HCT116 (cell line): ENCODE data around the gene LDLRAD4. TPM values are rescaled to one million over a fixed set of nuclear protein-coding genes. Genes with fewer than 3 reads are reported as not detected.

ENCODE experiments used
- ATAC-seq: fragments of 200-7000 bp; cut with Tn5 transposase; 2 replicates; pipeline ENCODE4 v1.9.1; 2020; ENCODE audit warnings: mild to moderate bottlenecking, moderate library complexity
- BruUV-seq: library from RNA; stranded (reverse); fragments of 400-500 nt; replicated peaks from 2 replicates; lab custom pipeline; 2021; lab: Mats Ljungman, UMichigan
- CTCF ChIA-PET: fragments of 300-600 bp; sonication (Branson Sonifier 250); formaldehyde crosslinking; loops from one replicate; lab custom pipeline; 2021; ENCODE audit warnings: antibody characterized with exemption; lab: Charles Lee
- POLR2A ChIA-PET: fragments of 300-600, 350-600 bp; sonication (Branson Sonifier 250); formaldehyde crosslinking; loops from one replicate; lab custom pipeline; 2021; ENCODE audit warnings: antibody characterized with exemption; lab: Charles Lee
- RAD21 ChIA-PET, 2 experiments: fragments of 300-600 bp; sonication (Branson Sonifier 250); formaldehyde crosslinking; loops; one replicate each; lab custom pipeline; 2023; ENCODE audit warnings: low total read pairs in 2 of 2; ENCODE audit not compliant: uncharacterized antibody in 2 of 2, unreplicated experiment in 2 of 2, low non-redundant PET in 1 of 2; lab: Charles Lee
- DNase-seq: peaks from one replicate; pipeline ENCODE4 v3.0.0-alpha.2; 2010; ENCODE audit warnings: low read depth, low spot score
- H2AFZ ChIP-seq: fragments of 200-600 bp; shearing (Covaris generic), sonication (generic); 2 replicates; pipeline ENCODE4 v1.6.1; 2017; ENCODE audit warnings: low read depth, mixed run types, mixed read lengths, antibody characterized with exemption, low read length; ENCODE audit not compliant: poor library complexity, severe bottlenecking
- H3K27ac ChIP-seq: 2 replicates; pipeline ENCODE4 v1.5.1; 2012; ENCODE audit warnings: low read depth, low read length
- H3K27me3 ChIP-seq: fragments of 200-600 bp; sonication (generic); 2 replicates; pipeline ENCODE4 v1.6.1; 2016; ENCODE audit warnings: mixed run types, low read length, mixed read lengths; ENCODE audit not compliant: insufficient read depth
- H3K36me3 ChIP-seq, 2 experiments: fragments of 200-500 bp in 1 of 2; fragments of 200-600 bp in 1 of 2; sonication (Bioruptor generic) in 1 of 2; sonication (generic) in 1 of 2; 2 replicates each; pipeline versions ENCODE4 v1.5.1 to v1.6.1; 2014 to 2016; ENCODE audit warnings: low read length in 2 of 2, inconsistent platforms in 1 of 2, mixed read lengths in 1 of 2, mixed run types in 1 of 2; ENCODE audit not compliant: insufficient read depth in 2 of 2, control insufficient read depth in 1 of 2
- H3K4me1 ChIP-seq, 2 experiments: fragments of 200-600 bp in 1 of 2; sonication (generic) in 1 of 2; 2 replicates each; pipeline versions ENCODE4 v1.5.1 to v1.6.1; 2012 to 2017; ENCODE audit warnings: low read length in 2 of 2, inconsistent platforms in 1 of 2, mild to moderate bottlenecking in 1 of 2, mixed read lengths in 1 of 2, mixed run types in 1 of 2, moderate library complexity in 1 of 2; ENCODE audit not compliant: insufficient read depth in 2 of 2, control insufficient read depth in 1 of 2
- H3K4me2 ChIP-seq: fragments of 200-600 bp; sonication (generic); 2 replicates; pipeline ENCODE4 v1.6.1; 2017; ENCODE audit warnings: mixed run types, low read length, mixed read lengths
- H3K4me3 ChIP-seq, 2 experiments: fragments of 200-600 bp in 1 of 2; sonication (generic) in 1 of 2; replicated peaks in 1 of 2; 2 replicates each; pipeline ENCODE4 v1.5.1; 2011 to 2016; ENCODE audit warnings: low read length in 2 of 2, control low read depth in 1 of 2, low read depth in 1 of 2, mild to moderate bottlenecking in 1 of 2, mixed read lengths in 1 of 2, mixed run types in 1 of 2
- H3K79me2 ChIP-seq: fragments of 200-600 bp; sonication (generic); 2 replicates; pipeline ENCODE4 v1.6.1; 2017; ENCODE audit warnings: mild to moderate bottlenecking, mixed run types, low read length, moderate library complexity, mixed read lengths; ENCODE audit not compliant: insufficient read depth
- H3K9ac ChIP-seq: fragments of 200-600 bp; sonication (generic); 2 replicates; pipeline ENCODE4 v1.6.1; 2016; ENCODE audit warnings: low read length, mixed read lengths
- H3K9me2 ChIP-seq: fragments of 200-600 bp; sonication (generic), shearing (Covaris generic); 2 replicates; pipeline ENCODE4 v1.6.1; 2017; ENCODE audit warnings: mixed run types, mild to moderate bottlenecking, moderate library complexity; ENCODE audit not compliant: insufficient read depth
- H3K9me3 ChIP-seq, 2 experiments: fragments of 200-500 bp in 1 of 2; fragments of 200-600 bp in 1 of 2; sonication (Bioruptor generic) in 1 of 2; sonication (generic) in 1 of 2; 2 replicates each; pipeline ENCODE4 v1.6.1; 2014 to 2017; ENCODE audit warnings: low read length in 2 of 2, mixed read lengths in 2 of 2, inconsistent platforms in 1 of 2, low read depth in 1 of 2, mild to moderate bottlenecking in 1 of 2, mixed run types in 1 of 2, moderate library complexity in 1 of 2; ENCODE audit not compliant: control insufficient read depth in 1 of 2, insufficient read depth in 1 of 2
- H4K20me1 ChIP-seq: fragments of 200-600 bp; sonication (generic), shearing (Covaris generic); 2 replicates; pipeline ENCODE4 v1.6.1; 2017; ENCODE audit warnings: mixed run types, mild to moderate bottlenecking, moderate library complexity; ENCODE audit not compliant: insufficient read depth
- CBX3 ChIP-seq: IDR thresholded peaks from 2 replicates; pipeline ENCODE4 v1.6.1; 2012; ENCODE audit warnings: low read depth
- CEBPB ChIP-seq: IDR thresholded peaks from 2 replicates; pipeline ENCODE4 v1.6.1; 2012; ENCODE audit warnings: low read depth
- EGR1 ChIP-seq: IDR thresholded peaks from 2 replicates; pipeline ENCODE4 v1.6.1; 2012; ENCODE audit warnings: low read depth
- ELF1 ChIP-seq: IDR thresholded peaks from 2 replicates; pipeline ENCODE4 v1.6.1; 2012; ENCODE audit warnings: low read depth, borderline replicate concordance
- EZH2 ChIP-seq: fragments of 200-600 bp; sonication (generic); IDR thresholded peaks from 2 replicates; pipeline ENCODE4 v1.6.1; 2017; ENCODE audit warnings: antibody characterized with exemption, mixed run types
- EZH2phosphoT487 ChIP-seq: fragments of 200-600 bp; IDR thresholded peaks from 2 replicates; pipeline ENCODE4 v1.6.1; 2018; ENCODE audit warnings: antibody characterized with exemption, borderline replicate concordance
- FOSL1 ChIP-seq: IDR thresholded peaks from 2 replicates; pipeline ENCODE4 v1.6.1; 2012; ENCODE audit warnings: low read depth
- JUND ChIP-seq: IDR thresholded peaks from 2 replicates; pipeline ENCODE4 v1.6.1; 2012
- MAX ChIP-seq: IDR thresholded peaks from 2 replicates; pipeline ENCODE4 v1.6.1; 2012
- POLR2A ChIP-seq: IDR thresholded peaks from 2 replicates; pipeline ENCODE4 v1.7.0; 2011; ENCODE audit warnings: borderline replicate concordance; ENCODE audit not compliant: insufficient read depth, insufficient read length; ENCODE audit errors: extremely low read depth
- POLR2AphosphoS5 ChIP-seq: IDR thresholded peaks from 2 replicates; pipeline ENCODE4 v1.6.1; 2011; ENCODE audit warnings: mild to moderate bottlenecking, low read depth, low read length, moderate library complexity
- RAD21 ChIP-seq: IDR thresholded peaks from 2 replicates; pipeline ENCODE4 v1.6.1; 2012; ENCODE audit warnings: low read depth, mild to moderate bottlenecking
- SIN3A ChIP-seq: IDR thresholded peaks from 2 replicates; pipeline ENCODE4 v1.6.1; 2012; ENCODE audit warnings: low read depth
- SRF ChIP-seq: IDR thresholded peaks from 2 replicates; pipeline ENCODE4 v1.6.1; 2012; ENCODE audit warnings: low read depth
- TCF7L2 ChIP-seq: IDR thresholded peaks from 2 replicates; pipeline ENCODE4 v1.7.0; 2011; ENCODE audit warnings: borderline replicate concordance, inconsistent platforms; ENCODE audit not compliant: insufficient read depth, insufficient read length; ENCODE audit errors: extremely low read depth
- YY1 ChIP-seq: IDR thresholded peaks from 2 replicates; pipeline ENCODE4 v1.6.1; 2011; ENCODE audit warnings: low read length, low read depth, moderate library complexity, mild to moderate bottlenecking; ENCODE audit not compliant: insufficient replicate concordance; ENCODE audit errors: extremely low read depth
- ZBTB33 ChIP-seq: IDR thresholded peaks from 2 replicates; pipeline ENCODE4 v1.6.1; 2011; ENCODE audit warnings: mild to moderate bottlenecking, low read length, moderate library complexity; ENCODE audit not compliant: insufficient replicate concordance; ENCODE audit errors: extremely low read depth
- ZNF274 ChIP-seq: fragments of 200-500 bp; sonication (Bioruptor generic); IDR thresholded peaks from 2 replicates; pipeline ENCODE4 v1.6.1; 2014; ENCODE audit warnings: mild to moderate bottlenecking, low read depth, low read length, inconsistent platforms
- intact Hi-C: fragments of 100-400 bp; cut with micrococcal nuclease; formaldehyde crosslinking; loops from 2 replicates; pipeline ENCODE4 v1.10.0; 2022
- total RNA-seq: library from RNA; stranded (reverse); gene quantifications from one replicate; pipeline ENCODE4 v1.2.1, GENCODE V29; 2021; ENCODE audit not compliant: unreplicated experiment
- TF ChIP-seq, protein P1 (sequence below): IDR thresholded peaks from 2 replicates; pipeline ENCODE4 v1.6.1; 2012
- TF ChIP-seq, protein P2 (sequence below): IDR thresholded peaks from 2 replicates; pipeline ENCODE4 v1.6.1; 2012; ENCODE audit warnings: low read depth

Gene LDLRAD4
- total RNA-seq, 1 experiment from 2014 or later: 1.2 TPM

- ATAC-seq: no peak
- Histone ChIP-seq H3K4me1 (no peaks in the 10 kb centered on the region; a peak in 1 of 4 replicates), H3K79me2 (no peaks in the 10 kb centered on the region), H3K9me2 (no peaks in the 10 kb centered on the region), H3K9me3 (no peaks in the 10 kb centered on the region), H3K9ac (no peak overlapping the region), H3K36me3 (no peaks in the 10 kb centered on the region), H4K20me1 (no peaks in the 10 kb centered on the region), H3K4me3 (no peak overlapping the region), H2AFZ (no peak overlapping the region), H3K27ac (no peak overlapping the region), H3K4me2 (no peak overlapping the region), H3K27me3 (no peaks in the 10 kb centered on the region)
- ChIA-PET POLR2A (no interaction called here), CTCF (interaction anchor here (1.6 kb wide), 1 partner anchor 9 kb away, joined by 6 read pairs; no protein-coding TSS in a partner anchor), RAD21 (no interaction called here)
- BruUV-seq: no TSS peak
- TF ChIP-seq MAX (no peak), RAD21 (no peak), EZH2phosphoT487 (no peak), POLR2A (no peak), CEBPB (no peak), ELF1 (no peak), EZH2 (no peak), SRF (no peak), TCF7L2 (no peak), POLR2AphosphoS5 (no peak), FOSL1 (no peak), ZBTB33 (no peak), ZNF274 (no peak), YY1 (no peak), CBX3 (no peak), EGR1 (no peak), SIN3A (no peak), JUND (no peak)
- TF ChIP-seq, protein P1, sequence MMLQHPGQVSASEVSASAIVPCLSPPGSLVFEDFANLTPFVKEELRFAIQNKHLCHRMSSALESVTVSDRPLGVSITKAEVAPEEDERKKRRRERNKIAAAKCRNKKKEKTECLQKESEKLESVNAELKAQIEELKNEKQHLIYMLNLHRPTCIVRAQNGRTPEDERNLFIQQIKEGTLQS: no peak
- TF ChIP-seq, protein P2, sequence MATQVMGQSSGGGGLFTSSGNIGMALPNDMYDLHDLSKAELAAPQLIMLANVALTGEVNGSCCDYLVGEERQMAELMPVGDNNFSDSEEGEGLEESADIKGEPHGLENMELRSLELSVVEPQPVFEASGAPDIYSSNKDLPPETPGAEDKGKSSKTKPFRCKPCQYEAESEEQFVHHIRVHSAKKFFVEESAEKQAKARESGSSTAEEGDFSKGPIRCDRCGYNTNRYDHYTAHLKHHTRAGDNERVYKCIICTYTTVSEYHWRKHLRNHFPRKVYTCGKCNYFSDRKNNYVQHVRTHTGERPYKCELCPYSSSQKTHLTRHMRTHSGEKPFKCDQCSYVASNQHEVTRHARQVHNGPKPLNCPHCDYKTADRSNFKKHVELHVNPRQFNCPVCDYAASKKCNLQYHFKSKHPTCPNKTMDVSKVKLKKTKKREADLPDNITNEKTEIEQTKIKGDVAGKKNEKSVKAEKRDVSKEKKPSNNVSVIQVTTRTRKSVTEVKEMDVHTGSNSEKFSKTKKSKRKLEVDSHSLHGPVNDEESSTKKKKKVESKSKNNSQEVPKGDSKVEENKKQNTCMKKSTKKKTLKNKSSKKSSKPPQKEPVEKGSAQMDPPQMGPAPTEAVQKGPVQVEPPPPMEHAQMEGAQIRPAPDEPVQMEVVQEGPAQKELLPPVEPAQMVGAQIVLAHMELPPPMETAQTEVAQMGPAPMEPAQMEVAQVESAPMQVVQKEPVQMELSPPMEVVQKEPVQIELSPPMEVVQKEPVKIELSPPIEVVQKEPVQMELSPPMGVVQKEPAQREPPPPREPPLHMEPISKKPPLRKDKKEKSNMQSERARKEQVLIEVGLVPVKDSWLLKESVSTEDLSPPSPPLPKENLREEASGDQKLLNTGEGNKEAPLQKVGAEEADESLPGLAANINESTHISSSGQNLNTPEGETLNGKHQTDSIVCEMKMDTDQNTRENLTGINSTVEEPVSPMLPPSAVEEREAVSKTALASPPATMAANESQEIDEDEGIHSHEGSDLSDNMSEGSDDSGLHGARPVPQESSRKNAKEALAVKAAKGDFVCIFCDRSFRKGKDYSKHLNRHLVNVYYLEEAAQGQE: no peak
- intact Hi-C loops: no loop called here
- DNase-seq: no peak
Observed at GRCh38 chr18:13225261-13225660, 6.7 kb downstream of the LDLRAD4 start.
